ENCODE measurements around the gene TMEM135. TPM values are rescaled to one million over a fixed set of nuclear protein-coding genes. Genes with fewer than 3 reads are reported as not detected.
"Not testable (repeated sequence)": the region's sequence is repeated elsewhere in the genome, so short reads cannot be mapped to it uniquely, and the experiment has no call there.

Gene TMEM135
- total RNA-seq, 1 donor = 30.0 TPM

GRCh38 chr11:87260811-87261210, 223.1 kb downstream of the TMEM135 start:
- peak; percentile 52 for DNase-seq (ENCODE audit: low read depth)
- H3K4me3 ChIP-seq (ENCODE audit: low read depth, low read length) = no peak overlapping the region
- TF ChIP-seq, protein P1, sequence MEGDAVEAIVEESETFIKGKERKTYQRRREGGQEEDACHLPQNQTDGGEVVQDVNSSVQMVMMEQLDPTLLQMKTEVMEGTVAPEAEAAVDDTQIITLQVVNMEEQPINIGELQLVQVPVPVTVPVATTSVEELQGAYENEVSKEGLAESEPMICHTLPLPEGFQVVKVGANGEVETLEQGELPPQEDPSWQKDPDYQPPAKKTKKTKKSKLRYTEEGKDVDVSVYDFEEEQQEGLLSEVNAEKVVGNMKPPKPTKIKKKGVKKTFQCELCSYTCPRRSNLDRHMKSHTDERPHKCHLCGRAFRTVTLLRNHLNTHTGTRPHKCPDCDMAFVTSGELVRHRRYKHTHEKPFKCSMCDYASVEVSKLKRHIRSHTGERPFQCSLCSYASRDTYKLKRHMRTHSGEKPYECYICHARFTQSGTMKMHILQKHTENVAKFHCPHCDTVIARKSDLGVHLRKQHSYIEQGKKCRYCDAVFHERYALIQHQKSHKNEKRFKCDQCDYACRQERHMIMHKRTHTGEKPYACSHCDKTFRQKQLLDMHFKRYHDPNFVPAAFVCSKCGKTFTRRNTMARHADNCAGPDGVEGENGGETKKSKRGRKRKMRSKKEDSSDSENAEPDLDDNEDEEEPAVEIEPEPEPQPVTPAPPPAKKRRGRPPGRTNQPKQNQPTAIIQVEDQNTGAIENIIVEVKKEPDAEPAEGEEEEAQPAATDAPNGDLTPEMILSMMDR (IDR thresholded peaks at IDR 0.05; ENCODE audit: insufficient read depth, low read length) = no peak

DNA sequence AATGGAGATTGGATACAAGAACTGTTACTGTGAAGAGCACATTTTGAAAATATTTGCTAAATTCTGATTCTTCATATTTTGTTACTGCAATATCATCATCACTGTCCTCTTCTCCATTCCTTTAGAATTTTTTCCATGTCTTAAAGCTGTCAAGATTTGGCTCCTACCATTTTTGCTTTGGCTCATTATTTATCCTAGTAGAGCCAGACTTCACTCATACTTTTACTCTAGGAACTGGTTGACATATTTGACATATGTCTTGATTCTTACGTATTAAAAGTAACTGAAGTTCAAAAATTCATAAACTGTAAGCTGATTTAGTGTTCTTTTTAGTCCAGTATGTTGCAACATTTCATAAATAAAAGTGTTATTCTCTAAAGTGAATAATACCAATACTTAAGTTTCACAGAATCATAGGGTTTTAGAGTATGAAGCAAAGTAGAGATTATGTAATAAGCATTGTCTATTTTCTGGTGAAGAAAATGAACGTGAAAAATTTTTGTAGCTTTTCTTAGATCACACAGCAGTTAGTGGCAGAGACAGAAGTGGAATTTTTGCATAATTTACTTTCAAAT, 225.6 kb downstream of the TMEM135 start:
- no peak for DNase-seq (ENCODE audit: low read depth)
- no peak overlapping the region for H3K4me3 ChIP-seq (ENCODE audit: low read depth, low read length)
- TF ChIP-seq, protein P1 (IDR thresholded peaks at IDR 0.05; ENCODE audit: insufficient read depth, low read length) = no peak

- TF ChIP-seq, protein P1 (IDR thresholded peaks at IDR 0.05; ENCODE audit: insufficient read depth, low read length) = no peak
- H3K4me3 ChIP-seq (ENCODE audit: low read depth, low read length) = no peak overlapping the region
- DNase-seq (ENCODE audit: low read depth) = no peak
Observed at GRCh38 chr11:87263979-87264378, 226.2 kb downstream of the TMEM135 start.

DNA sequence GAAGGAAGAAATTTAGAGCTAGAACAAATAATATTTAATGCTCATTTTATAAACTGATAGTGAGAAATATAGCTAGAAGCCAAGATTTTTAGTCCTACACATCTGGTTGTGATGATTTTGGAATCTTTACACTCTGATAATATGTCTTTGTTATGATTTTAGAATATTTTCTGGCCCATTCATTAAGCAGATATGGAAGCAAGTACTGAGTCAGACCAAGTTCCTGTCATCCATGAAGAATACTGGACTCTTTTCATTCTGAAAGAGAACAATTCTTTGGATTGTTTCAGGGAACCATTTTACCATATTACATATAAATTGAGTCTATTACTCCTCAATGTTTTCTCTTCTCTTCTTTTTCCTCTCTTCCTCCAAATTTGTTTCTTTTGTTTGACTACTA, 227.4 kb downstream of the TMEM135 start:
- no peak overlapping the region for H3K4me3 ChIP-seq (ENCODE audit: low read depth, low read length)
- TF ChIP-seq, protein P1 (IDR thresholded peaks at IDR 0.05; ENCODE audit: insufficient read depth, low read length) = no peak
- DNase-seq (ENCODE audit: low read depth) = peak; percentile 85

DNA sequence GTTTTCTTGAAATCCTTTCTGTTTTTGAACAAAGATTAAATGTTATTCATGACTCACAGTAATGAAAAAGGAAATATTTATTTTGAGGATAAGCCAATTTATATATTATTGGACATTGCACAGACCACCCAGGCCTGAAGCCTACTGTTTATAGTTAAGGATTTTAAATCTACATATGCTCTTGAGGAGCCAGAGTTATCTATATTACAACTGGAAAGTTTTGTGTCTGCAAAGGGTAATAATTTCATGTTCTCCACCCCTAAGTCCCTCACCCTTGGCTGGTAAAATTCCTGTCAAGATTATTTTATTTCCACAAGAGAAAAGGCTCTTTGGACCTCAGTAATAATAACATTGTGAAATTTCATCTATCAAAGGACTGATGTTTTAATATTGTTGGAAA, 228.2 kb downstream of the TMEM135 start:
- TF ChIP-seq, protein P1 (IDR thresholded peaks at IDR 0.05; ENCODE audit: insufficient read depth, low read length) = no peak
- no peak overlapping the region for H3K4me3 ChIP-seq (ENCODE audit: low read depth, low read length)
- DNase-seq (ENCODE audit: low read depth) = peak; percentile 62

DNA sequence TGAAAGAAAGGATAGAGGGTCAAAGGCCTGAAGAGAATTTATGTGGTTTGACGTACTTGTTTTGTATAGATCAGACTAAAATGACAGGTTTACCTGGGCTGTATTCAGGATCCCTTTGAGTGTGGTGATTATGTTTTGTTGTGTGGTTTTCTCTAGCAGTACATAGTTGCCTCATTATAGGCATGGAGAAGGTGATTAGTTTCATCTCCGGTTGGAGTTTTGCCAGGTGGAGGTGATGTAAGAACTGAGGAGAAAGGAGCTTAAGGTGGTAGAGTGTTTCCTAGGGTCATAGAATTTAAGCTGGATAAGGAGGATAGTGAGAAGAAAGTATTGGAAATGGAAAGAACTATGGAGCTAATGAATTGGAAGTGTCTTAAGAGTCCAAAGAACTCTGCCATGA, 229.0 kb downstream of the TMEM135 start:
- H3K4me3 ChIP-seq (ENCODE audit: low read depth, low read length) = no peak overlapping the region
- no peak for DNase-seq (ENCODE audit: low read depth)
- TF ChIP-seq, protein P1 (IDR thresholded peaks at IDR 0.05; ENCODE audit: insufficient read depth, low read length) = no peak

DNA sequence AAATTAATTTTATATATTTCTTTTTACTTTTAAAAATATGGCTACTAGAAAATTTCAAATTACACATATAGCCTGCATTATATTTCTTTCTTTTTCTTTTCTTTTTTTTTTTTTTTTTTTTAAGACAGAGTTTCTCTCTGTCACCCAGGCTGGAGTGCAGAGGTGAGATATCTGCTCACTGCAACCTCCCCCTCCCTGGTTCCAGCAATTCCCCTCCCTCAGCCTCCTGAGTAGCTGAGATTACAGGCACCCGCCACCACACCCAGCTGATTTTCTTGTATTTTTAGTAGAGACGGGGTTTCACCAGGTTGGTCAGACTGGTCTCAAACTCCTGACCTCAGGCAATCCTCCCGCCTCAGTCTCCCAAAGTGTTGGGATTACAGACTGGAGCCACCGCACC, 234.2 kb downstream of the TMEM135 start:
- not testable (repeated sequence) for DNase-seq (ENCODE audit: low read depth); H3K4me3 ChIP-seq (ENCODE audit: low read depth, low read length)

Data from fibroblast of the aortic adventitia (primary cell).